OCI-LY7 (cell line): ENCODE results near the gene LY9. TPM values are rescaled to one million over a fixed set of nuclear protein-coding genes. Genes with fewer than 3 reads are reported as not detected.

Source experiments
- BruUV-seq: library from RNA; stranded (reverse); fragments of 400-500 nt; replicated peaks from 2 replicates; lab custom pipeline; 2021; lab: Mats Ljungman, UMichigan
- CTCF ChIA-PET: fragments of 300-600 bp; sonication (Branson Sonifier 250); formaldehyde crosslinking; loops from one replicate; lab custom pipeline; 2022; ENCODE audit warnings: antibody characterized with exemption; ENCODE audit not compliant: unreplicated experiment; lab: Charles Lee
- POLR2A ChIA-PET: fragments of 300-600 bp; sonication (Branson Sonifier 250); formaldehyde crosslinking; loops from one replicate; lab custom pipeline; 2022; ENCODE audit warnings: antibody characterized with exemption; lab: Charles Lee
- DNase-seq: peaks from one replicate; pipeline ENCODE4 v3.0.0-alpha.2; 2015; ENCODE audit warnings: low spot score
- H2AFZ ChIP-seq: fragments of 200-600 bp; sonication (generic), shearing (Covaris generic); 2 replicates; pipeline ENCODE4 v1.6.1; 2014; ENCODE audit warnings: mild to moderate bottlenecking, antibody characterized with exemption, low read length, moderate library complexity
- H3K27ac ChIP-seq: fragments of 200-600 bp; sonication (generic); 2 replicates; pipeline ENCODE4 v1.5.1; 2014; ENCODE audit warnings: mixed run types, low read depth, mild to moderate bottlenecking, moderate library complexity, low read length, inconsistent platforms; ENCODE audit not compliant: poor library complexity, severe bottlenecking
- H3K36me3 ChIP-seq: fragments of 200-600 bp; sonication (generic); 2 replicates; pipeline ENCODE4 v1.6.1; 2014; ENCODE audit warnings: mild to moderate bottlenecking, antibody characterized with exemption, low read length, moderate library complexity, mixed read lengths; ENCODE audit not compliant: insufficient read depth
- H3K4me1 ChIP-seq: fragments of 200-600 bp; sonication (generic); 2 replicates; pipeline ENCODE4 v1.5.1; 2014; ENCODE audit warnings: mild to moderate bottlenecking, low read length; ENCODE audit not compliant: insufficient read depth, poor library complexity, severe bottlenecking
- H3K4me2 ChIP-seq: fragments of 200-600 bp; sonication (generic); 2 replicates; pipeline ENCODE4 v1.6.1; 2014; ENCODE audit warnings: mild to moderate bottlenecking, low read length
- H3K4me3 ChIP-seq: fragments of 200-600 bp; sonication (generic); 2 replicates; pipeline ENCODE4 v1.5.1; 2014; ENCODE audit warnings: mild to moderate bottlenecking, low read depth, low read length; ENCODE audit not compliant: poor library complexity, severe bottlenecking
- H3K79me2 ChIP-seq: fragments of 200-600 bp; sonication (generic); 2 replicates; pipeline ENCODE4 v1.6.1; 2016; ENCODE audit warnings: low read depth, mild to moderate bottlenecking, low read length, moderate library complexity, mixed read lengths; ENCODE audit not compliant: insufficient read depth
- H3K9me2 ChIP-seq: fragments of 200-600 bp; sonication (generic); 2 replicates; pipeline ENCODE4 v1.6.1; 2016; ENCODE audit warnings: mild to moderate bottlenecking, low read length, mixed read lengths; ENCODE audit not compliant: insufficient read depth
- H3K9me3 ChIP-seq: fragments of 200-600 bp; sonication (generic); 2 replicates; pipeline ENCODE4 v1.6.1; 2014; ENCODE audit warnings: mild to moderate bottlenecking, mixed run types, low read length, mixed read lengths
- H4K20me1 ChIP-seq: fragments of 200-600 bp; sonication (generic); 2 replicates; pipeline ENCODE4 v1.6.1; 2014; ENCODE audit warnings: mild to moderate bottlenecking, antibody characterized with exemption, low read length, moderate library complexity, mixed read lengths; ENCODE audit not compliant: insufficient read depth
- CTCF ChIP-seq: fragments of 200-600 bp; sonication (generic); conservative IDR thresholded peaks from 2 replicates; pipeline ENCODE4 v1.5.1; 2014; ENCODE audit warnings: mild to moderate bottlenecking, antibody characterized with exemption, low read length, moderate library complexity, mixed read lengths
- EZH2phosphoT487 ChIP-seq: fragments of 200-600 bp; sonication (generic); IDR thresholded peaks from 2 replicates; pipeline ENCODE4 v1.6.1; 2018; ENCODE audit warnings: low read depth, borderline replicate concordance, mild to moderate bottlenecking, mixed run types, antibody characterized with exemption, low read length, moderate library complexity, mixed read lengths
- intact Hi-C: fragments of 100-400 bp; cut with micrococcal nuclease; formaldehyde crosslinking; loops from one replicate; pipeline ENCODE4 v1.10.0; 2022; ENCODE audit not compliant: unreplicated experiment
- total RNA-seq, 2 experiments: library from RNA; depleted of rRNA in 1 of 2; stranded (reverse); fragments of >200 nt in 1 of 2; shearing (Covaris generic) in 1 of 2; gene quantifications; 2 replicates each; pipeline ENCODE4 v1.2.3, GENCODE V29; 2014 to 2022

The LY9 gene
- total RNA-seq, 2 experiments from 2014 or later, result 28.4 to 40.2 TPM

GRCh38 chr1:160780398-160780755 is 15.6 kb upstream of the LY9 start:
- intact Hi-C loops, result loop anchor here (1.0 to 2.0 kb wide), 2 partner anchors 54 to 105 kb away; no protein-coding TSS in a partner anchor
- TF ChIP-seq CTCF (0 out of 2 replicates have a peak, but pooled peaks have one; percentile 19), EZH2phosphoT487 (no peak)
- Histone ChIP-seq H3K4me1 (peaks cover 25% of the 10 kb centered on the region), H3K9me2 (no peaks in the 10 kb centered on the region), H4K20me1 (no peaks in the 10 kb centered on the region), H3K36me3 (no peaks in the 10 kb centered on the region), H3K4me3 (no peak overlapping the region), H3K79me2 (no peaks in the 10 kb centered on the region), H3K9me3 (no peaks in the 10 kb centered on the region), H2AFZ (no peak overlapping the region), H3K27ac (no peak overlapping the region), H3K4me2 (no peak overlapping the region)
- no TSS peak for BruUV-seq
- ChIA-PET CTCF (interaction anchor here (0.6 to 3.4 kb wide), 7 partner anchors 51 to 207 kb away, joined by 3 to 16 read pairs (median 4); no protein-coding TSS in a partner anchor), POLR2A (interaction anchor here (0.6 to 4.2 kb wide), 4 partner anchors 10 to 65 kb away, joined by 3 to 32 read pairs (median 4); partner anchors contain the start of gene LY9)
- DNase-seq, result no peak

- no peaks in the 10 kb centered on the region for H3K36me3 ChIP-seq
- DNase-seq, result no peak
- CTCF ChIA-PET, result interaction anchor here (0.8 to 3.4 kb wide), 7 partner anchors 12 to 170 kb away, joined by 3 to 16 read pairs (median 3); no protein-coding TSS in a partner anchor
- no peaks in the 10 kb centered on the region for H3K9me3 ChIP-seq
- H3K4me3 ChIP-seq, result no peak overlapping the region
- no peaks in the 10 kb centered on the region for H3K9me2 ChIP-seq
- H3K79me2 ChIP-seq, result no peaks in the 10 kb centered on the region
- no TSS peak for BruUV-seq
- no peaks in the 10 kb centered on the region for H4K20me1 ChIP-seq
- intact Hi-C loops, result loop anchor here (2.0 kb wide), 1 partner anchor 54 kb away; no protein-coding TSS in a partner anchor
- peak overlapping the region; percentile 73; the same call in 1 of the 2 replicates for H3K4me2 ChIP-seq
- H2AFZ ChIP-seq, result peak overlapping the region; percentile 73; the same call in 1 of the 2 replicates
- H3K4me1 ChIP-seq, result peaks cover 25% of the 10 kb centered on the region
- no peak for TF ChIP-seq EZH2phosphoT487
- no peak for TF ChIP-seq CTCF
- H3K27ac ChIP-seq, result peak overlapping the region; percentile 70
- POLR2A ChIA-PET, result interaction anchor here (0.9 to 4.2 kb wide), 8 partner anchors 9 to 105 kb away, joined by 3 to 32 read pairs (median 4); partner anchors contain the start of gene LY9
These were observed 14.7 kb upstream of the LY9 start for GRCh38 chr1:160781186-160781766.
